ENCODE data around the gene RBM47. TPM values are rescaled to one million over a fixed set of nuclear protein-coding genes. Genes with fewer than 3 reads are reported as not detected.

RBM47 gene
- total and polyA plus RNA-seq, 2 donors (not counting 1 experiment from before 2014, with no cell fraction given) = 0.14 to 1.8 TPM

DNA sequence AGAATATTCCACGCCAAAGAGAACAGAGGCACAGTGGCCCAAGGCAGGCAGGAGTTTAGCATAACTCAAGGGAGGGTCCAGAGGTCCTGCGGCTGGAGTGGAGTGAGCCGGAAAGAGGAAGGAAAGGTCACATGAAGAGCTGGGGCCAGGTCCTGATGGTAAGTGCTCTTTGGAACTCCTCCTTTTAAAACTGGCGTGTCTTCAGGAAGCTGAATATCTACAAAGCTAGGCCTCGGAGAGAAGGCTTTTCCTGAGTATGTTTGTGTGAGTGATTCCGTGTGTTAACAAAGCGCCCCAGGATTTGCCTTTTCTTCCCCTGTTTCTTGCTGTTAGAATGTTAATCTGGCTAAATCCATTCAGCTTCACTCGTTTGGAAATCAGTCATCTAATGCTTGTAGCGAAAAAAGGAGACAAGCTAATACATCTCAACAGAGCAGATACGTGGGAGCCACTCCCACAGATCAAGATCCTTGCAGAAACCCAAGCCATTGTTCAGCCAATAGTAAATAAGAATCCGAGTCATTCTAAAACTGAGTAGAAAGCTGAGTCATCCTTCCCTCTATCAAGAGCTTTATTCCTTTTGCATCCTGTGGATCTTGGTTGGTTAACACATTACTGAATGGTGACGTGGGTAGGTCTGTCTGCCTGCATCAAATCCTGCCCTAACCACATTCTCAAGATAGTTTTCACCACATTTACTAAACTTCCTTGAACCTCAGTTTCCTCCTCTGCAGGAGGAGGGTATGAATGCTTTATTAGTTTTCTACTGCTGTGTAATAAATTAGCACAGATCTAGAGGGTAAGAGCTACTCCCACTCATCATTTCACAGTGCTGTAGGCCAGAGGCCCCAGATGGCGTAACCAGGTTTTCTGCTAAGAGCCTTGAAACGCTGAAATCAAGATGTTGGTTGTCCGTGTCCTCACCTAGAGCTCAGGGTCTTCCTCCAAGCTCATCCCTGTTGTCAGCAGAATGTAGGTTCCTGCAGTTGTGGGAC, 43.2 kb upstream of the RBM47 start:
- DNase-seq (ENCODE audit: low read depth in 2 of 2) = peak; percentile 91 to 100
- Histone ChIP-seq H3K27ac (ENCODE audit: insufficient read depth, low read length) (no peak overlapping the region), H4K20me1 (ENCODE audit: control insufficient read depth, extremely low read depth, insufficient read depth, low read length) (no peaks in the 10 kb centered on the region), H3K9me3 (ENCODE audit: control insufficient read depth, insufficient read depth, low read depth, low read length) (no peaks in the 10 kb centered on the region), H3K4me2 (ENCODE audit: extremely low read depth, insufficient read depth, low read length) (no peak overlapping the region), H3K4me3 (replicated peaks in 1 of 4; ENCODE audit: control extremely low read depth in 1 of 4, insufficient read depth in 1 of 4, low read depth in 3 of 4, low read length in 4 of 4) (no peak overlapping the region), H3K79me2 (ENCODE audit: control insufficient read depth, insufficient read depth, low read length) (no peaks in the 10 kb centered on the region), H2AFZ (ENCODE audit: low read length) (no peak overlapping the region), H3K27me3 (ENCODE audit: control insufficient read depth, insufficient read depth, low read length) (peaks cover 2% of the 10 kb centered on the region), H3K9ac (ENCODE audit: insufficient read depth, low read length) (no peak overlapping the region), H3K4me1 (ENCODE audit: control insufficient read depth, extremely low read depth, insufficient read depth, low read length) (no peaks in the 10 kb centered on the region), H3K36me3 (ENCODE audit: control insufficient read depth, insufficient read depth, low read length) (no peaks in the 10 kb centered on the region)
- TF ChIP-seq, protein P1, sequence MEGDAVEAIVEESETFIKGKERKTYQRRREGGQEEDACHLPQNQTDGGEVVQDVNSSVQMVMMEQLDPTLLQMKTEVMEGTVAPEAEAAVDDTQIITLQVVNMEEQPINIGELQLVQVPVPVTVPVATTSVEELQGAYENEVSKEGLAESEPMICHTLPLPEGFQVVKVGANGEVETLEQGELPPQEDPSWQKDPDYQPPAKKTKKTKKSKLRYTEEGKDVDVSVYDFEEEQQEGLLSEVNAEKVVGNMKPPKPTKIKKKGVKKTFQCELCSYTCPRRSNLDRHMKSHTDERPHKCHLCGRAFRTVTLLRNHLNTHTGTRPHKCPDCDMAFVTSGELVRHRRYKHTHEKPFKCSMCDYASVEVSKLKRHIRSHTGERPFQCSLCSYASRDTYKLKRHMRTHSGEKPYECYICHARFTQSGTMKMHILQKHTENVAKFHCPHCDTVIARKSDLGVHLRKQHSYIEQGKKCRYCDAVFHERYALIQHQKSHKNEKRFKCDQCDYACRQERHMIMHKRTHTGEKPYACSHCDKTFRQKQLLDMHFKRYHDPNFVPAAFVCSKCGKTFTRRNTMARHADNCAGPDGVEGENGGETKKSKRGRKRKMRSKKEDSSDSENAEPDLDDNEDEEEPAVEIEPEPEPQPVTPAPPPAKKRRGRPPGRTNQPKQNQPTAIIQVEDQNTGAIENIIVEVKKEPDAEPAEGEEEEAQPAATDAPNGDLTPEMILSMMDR (conservative IDR thresholded peaks at IDR 0.05 in 1 of 2, IDR thresholded peaks at IDR 0.05 in 1 of 2; ENCODE audit: low read depth in 1 of 2, low read length in 2 of 2) = no peak
- no peak for TF ChIP-seq EZH2 (IDR thresholded peaks at IDR 0.05; ENCODE audit: low read length, missing control alignments)

GRCh38 chr4:40669504-40669903, 39.8 kb upstream of the RBM47 start:
- TF ChIP-seq, protein P1 (conservative IDR thresholded peaks at IDR 0.05 in 1 of 2, IDR thresholded peaks at IDR 0.05 in 1 of 2; ENCODE audit: low read depth in 1 of 2, low read length in 2 of 2) = no peak
- TF ChIP-seq EZH2 (IDR thresholded peaks at IDR 0.05; ENCODE audit: low read length, missing control alignments) = no peak
- peaks cover 2% of the 10 kb centered on the region for H3K27me3 ChIP-seq (ENCODE audit: control insufficient read depth, insufficient read depth, low read length)

GRCh38 chr4:40665842-40666241, 36.2 kb upstream of the RBM47 start:
- Histone ChIP-seq H3K4me2 (ENCODE audit: extremely low read depth, insufficient read depth, low read length) (no peak overlapping the region), H3K9ac (ENCODE audit: insufficient read depth, low read length) (no peak overlapping the region), H4K20me1 (ENCODE audit: control insufficient read depth, extremely low read depth, insufficient read depth, low read length) (no peaks in the 10 kb centered on the region), H2AFZ (ENCODE audit: low read length) (no peak overlapping the region), H3K9me3 (ENCODE audit: control insufficient read depth, insufficient read depth, low read depth, low read length) (no peaks in the 10 kb centered on the region), H3K4me3 (replicated peaks in 1 of 4; ENCODE audit: control extremely low read depth in 1 of 4, insufficient read depth in 1 of 4, low read depth in 3 of 4, low read length in 4 of 4) (no peak overlapping the region), H3K79me2 (ENCODE audit: control insufficient read depth, insufficient read depth, low read length) (no peaks in the 10 kb centered on the region), H3K4me1 (ENCODE audit: control insufficient read depth, extremely low read depth, insufficient read depth, low read length) (no peaks in the 10 kb centered on the region), H3K27ac (ENCODE audit: insufficient read depth, low read length) (no peak overlapping the region), H3K27me3 (ENCODE audit: control insufficient read depth, insufficient read depth, low read length) (peaks cover 2% of the 10 kb centered on the region), H3K36me3 (ENCODE audit: control insufficient read depth, insufficient read depth, low read length) (no peaks in the 10 kb centered on the region)
- TF ChIP-seq EZH2 (IDR thresholded peaks at IDR 0.05; ENCODE audit: low read length, missing control alignments) = no peak
- TF ChIP-seq, protein P1 (conservative IDR thresholded peaks at IDR 0.05 in 1 of 2, IDR thresholded peaks at IDR 0.05 in 1 of 2; ENCODE audit: low read depth in 1 of 2, low read length in 2 of 2) = no peak
- DNase-seq (ENCODE audit: low read depth in 2 of 2) = no peak

More at GRCh38 chr4:40669504-40669903, 39.8 kb upstream of the RBM47 start:
- Histone ChIP-seq H3K9me3 (ENCODE audit: control insufficient read depth, insufficient read depth, low read depth, low read length) (no peaks in the 10 kb centered on the region), H3K79me2 (ENCODE audit: control insufficient read depth, insufficient read depth, low read length) (no peaks in the 10 kb centered on the region), H2AFZ (ENCODE audit: low read length) (no peak overlapping the region), H3K4me2 (ENCODE audit: extremely low read depth, insufficient read depth, low read length) (no peak overlapping the region), H3K4me3 (replicated peaks in 1 of 4; ENCODE audit: control extremely low read depth in 1 of 4, insufficient read depth in 1 of 4, low read depth in 3 of 4, low read length in 4 of 4) (no peak overlapping the region), H3K9ac (ENCODE audit: insufficient read depth, low read length) (no peak overlapping the region), H3K4me1 (ENCODE audit: control insufficient read depth, extremely low read depth, insufficient read depth, low read length) (no peaks in the 10 kb centered on the region), H3K36me3 (ENCODE audit: control insufficient read depth, insufficient read depth, low read length) (no peaks in the 10 kb centered on the region), H3K27ac (ENCODE audit: insufficient read depth, low read length) (no peak overlapping the region), H4K20me1 (ENCODE audit: control insufficient read depth, extremely low read depth, insufficient read depth, low read length) (no peaks in the 10 kb centered on the region)
- DNase-seq (ENCODE audit: low read depth in 2 of 2) = no peak
